ES-I3 (cell line): Measurements from ENCODE around the gene TLR3.

Experiments used
- H3K36me3 ChIP-seq: 2 replicates; pipeline ENCODE4 v1.6.1; 2013; ENCODE audit warnings: mild to moderate bottlenecking, low read length, control low read depth, moderate library complexity; ENCODE audit not compliant: insufficient read depth
- H3K4me1 ChIP-seq: 2 replicates; pipeline ENCODE4 v1.6.1; 2013; ENCODE audit warnings: mild to moderate bottlenecking, control low read depth, low read length; ENCODE audit not compliant: insufficient read depth
- H3K9ac ChIP-seq: 2 replicates; pipeline ENCODE4 v1.6.1; 2013; ENCODE audit warnings: low read depth, mild to moderate bottlenecking, low read length, moderate library complexity
- H3K9me3 ChIP-seq: 2 replicates; pipeline ENCODE4 v1.6.1; 2013; ENCODE audit warnings: mild to moderate bottlenecking, low read length, moderate library complexity; ENCODE audit not compliant: control insufficient read depth, insufficient read depth

The TLR3 gene

GRCh38 chr4:186105647-186106321 is 36.8 kb downstream of the TLR3 start:
- Histone ChIP-seq H3K4me1 (no peaks in the 10 kb centered on the region), H3K36me3 (no peaks in the 10 kb centered on the region), H3K9ac (peak overlapping the region; percentile 59), H3K9me3 (no peaks in the 10 kb centered on the region)

DNA sequence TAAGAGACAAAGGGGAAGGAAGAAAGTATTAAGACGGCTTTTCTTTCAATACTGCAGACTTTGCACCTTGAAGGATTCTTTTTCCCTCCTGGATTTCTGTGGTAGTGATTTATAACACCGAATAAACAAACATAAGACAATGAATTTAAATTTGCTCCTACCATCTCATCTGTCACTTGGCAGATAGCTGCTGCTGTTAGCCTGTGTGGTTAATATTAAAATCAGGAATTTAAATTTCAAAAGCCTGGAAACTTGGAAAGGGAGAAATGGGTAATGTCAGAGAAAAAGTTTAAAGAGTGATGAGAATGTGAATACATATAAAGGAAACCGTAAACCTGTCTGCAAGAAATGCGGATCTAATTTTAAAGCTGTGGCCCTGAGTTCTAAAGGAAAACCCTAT is 39.0 kb downstream of the TLR3 start:
- H3K4me1 ChIP-seq, result no peaks in the 10 kb centered on the region
- no peak overlapping the region for H3K9ac ChIP-seq
- H3K36me3 ChIP-seq, result no peaks in the 10 kb centered on the region
- no peaks in the 10 kb centered on the region for H3K9me3 ChIP-seq

DNA sequence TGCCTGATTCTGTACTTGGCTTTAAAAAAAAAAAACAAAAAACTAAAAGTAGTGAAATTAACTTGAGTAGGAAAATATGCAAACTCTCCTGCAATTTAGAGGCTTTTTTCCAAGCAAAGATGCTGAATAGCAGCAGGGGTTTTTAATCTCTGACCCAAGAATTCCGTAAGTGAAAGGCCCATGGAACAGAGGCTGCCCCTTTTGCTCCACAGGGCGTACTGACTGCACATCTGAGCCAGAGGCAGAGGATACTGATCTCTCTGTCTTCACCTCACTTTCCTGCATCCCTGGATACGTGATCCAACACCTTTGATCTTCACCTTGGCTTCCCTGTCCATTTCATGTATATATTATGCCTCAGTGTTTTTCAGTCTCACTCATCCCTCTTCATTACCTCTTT is 39.4 kb downstream of the TLR3 start:
- H3K4me1 ChIP-seq, result no peaks in the 10 kb centered on the region
- H3K9me3 ChIP-seq, result no peaks in the 10 kb centered on the region
- H3K36me3 ChIP-seq, result no peaks in the 10 kb centered on the region
- no peak overlapping the region for H3K9ac ChIP-seq

DNA sequence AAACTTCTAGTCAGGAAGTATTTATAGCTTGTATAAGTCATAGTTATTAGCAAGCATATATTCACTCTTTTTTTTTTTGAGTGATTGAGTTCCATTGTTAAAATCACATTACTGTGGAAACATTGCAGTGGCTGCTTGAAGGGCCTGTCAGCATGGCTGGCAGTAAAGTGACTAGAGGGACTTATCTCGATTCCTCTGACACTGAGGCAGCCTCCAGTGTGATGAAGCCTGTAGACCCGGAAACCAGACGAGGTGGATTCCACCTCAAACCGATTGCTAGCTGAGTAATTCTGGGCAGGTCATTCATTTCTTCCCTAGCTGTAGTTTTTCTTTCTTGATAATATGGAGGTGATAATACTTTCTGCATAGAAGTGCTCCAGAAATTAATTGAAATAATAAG is 40.3 kb downstream of the TLR3 start:
- no peaks in the 10 kb centered on the region for H3K9me3 ChIP-seq
- no peaks in the 10 kb centered on the region for H3K36me3 ChIP-seq
- H3K9ac ChIP-seq, result no peak overlapping the region
- no peaks in the 10 kb centered on the region for H3K4me1 ChIP-seq

GRCh38 chr4:186116697-186117096 is 47.7 kb downstream of the TLR3 start:
- Histone ChIP-seq H3K36me3 (no peaks in the 10 kb centered on the region), H3K9ac (no peak overlapping the region), H3K9me3 (no peaks in the 10 kb centered on the region), H3K4me1 (no peaks in the 10 kb centered on the region)

DNA sequence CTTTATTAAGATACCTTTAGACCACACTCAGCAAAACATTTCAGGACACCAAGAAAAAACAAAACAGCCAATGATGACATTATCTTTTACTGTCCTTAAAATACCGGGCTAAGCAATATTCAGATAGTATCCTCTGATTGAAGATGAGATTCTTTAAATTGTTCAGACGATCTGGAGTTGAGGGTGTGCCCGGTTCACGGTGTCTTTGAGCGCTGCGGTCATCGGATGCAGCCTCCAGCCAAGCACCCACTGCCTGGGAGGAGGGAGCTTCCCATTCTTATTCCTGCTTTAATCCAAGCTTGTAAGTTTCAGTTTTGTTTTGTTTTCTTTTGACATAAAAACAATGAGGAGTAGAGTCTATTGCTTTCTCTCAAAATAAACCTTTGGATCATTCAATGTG is 49.6 kb downstream of the TLR3 start:
- no peaks in the 10 kb centered on the region for H3K4me1 ChIP-seq
- no peak overlapping the region for H3K9ac ChIP-seq
- no peaks in the 10 kb centered on the region for H3K36me3 ChIP-seq
- no peaks in the 10 kb centered on the region for H3K9me3 ChIP-seq

- H3K9ac ChIP-seq, result no peak overlapping the region
- H3K9me3 ChIP-seq, result no peaks in the 10 kb centered on the region
- H3K36me3 ChIP-seq, result no peaks in the 10 kb centered on the region
- no peaks in the 10 kb centered on the region for H3K4me1 ChIP-seq
Measured at GRCh38 chr4:186121057-186121456, 52.1 kb downstream of the TLR3 start.

DNA sequence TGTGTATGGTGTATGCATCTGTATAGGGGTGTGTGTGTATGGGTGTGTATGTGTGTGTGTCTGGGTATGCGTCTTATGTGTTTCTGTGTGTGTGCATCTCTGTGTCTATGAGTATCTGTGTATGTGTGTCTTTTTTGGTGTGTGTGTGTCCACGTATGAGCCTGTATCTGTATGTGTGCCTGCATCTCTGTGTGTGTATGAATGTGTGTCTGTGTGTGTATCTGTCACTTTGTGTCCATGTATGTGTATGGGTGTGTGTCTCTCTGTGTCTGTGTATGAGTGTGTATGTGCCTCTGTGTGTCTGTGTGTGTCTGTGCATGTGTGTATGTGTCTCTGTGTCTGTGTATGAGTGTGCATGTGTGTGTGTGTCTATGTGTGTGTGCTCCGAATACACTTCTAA is 59.9 kb downstream of the TLR3 start:
- Histone ChIP-seq H3K36me3 (no peaks in the 10 kb centered on the region), H3K4me1 (peaks cover 12% of the 10 kb centered on the region), H3K9ac (no peak overlapping the region), H3K9me3 (no peaks in the 10 kb centered on the region)

DNA sequence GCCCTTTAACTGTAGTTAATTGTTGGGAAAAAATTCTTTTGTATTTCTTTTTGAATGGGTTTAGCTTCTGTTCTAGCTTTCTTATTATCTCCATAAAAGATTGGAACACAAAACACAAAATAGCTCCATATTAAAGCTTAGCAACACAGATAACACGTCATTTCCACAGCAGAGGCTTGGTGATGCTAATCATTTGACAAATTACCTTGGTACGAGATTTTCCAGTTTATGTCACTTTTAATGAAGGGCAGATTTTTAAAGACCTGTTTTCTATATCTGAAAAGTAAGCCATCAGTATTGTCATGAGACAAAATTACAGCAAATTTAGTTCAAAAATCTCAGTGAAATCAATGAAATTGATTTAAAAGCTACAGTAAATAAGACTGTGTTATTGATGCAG is 63.0 kb downstream of the TLR3 start:
- no peaks in the 10 kb centered on the region for H3K9me3 ChIP-seq

GRCh38 chr4:186132577-186133242 is 63.8 kb downstream of the TLR3 start:
- Histone ChIP-seq H3K9me3 (no peaks in the 10 kb centered on the region), H3K36me3 (no peaks in the 10 kb centered on the region), H3K9ac (no peak overlapping the region), H3K4me1 (peaks cover 12% of the 10 kb centered on the region)

More for the DNA sequence above, 63.0 kb downstream of the TLR3 start:
- no peaks in the 10 kb centered on the region for H3K36me3 ChIP-seq
- no peak overlapping the region for H3K9ac ChIP-seq
- peaks cover 12% of the 10 kb centered on the region for H3K4me1 ChIP-seq

DNA sequence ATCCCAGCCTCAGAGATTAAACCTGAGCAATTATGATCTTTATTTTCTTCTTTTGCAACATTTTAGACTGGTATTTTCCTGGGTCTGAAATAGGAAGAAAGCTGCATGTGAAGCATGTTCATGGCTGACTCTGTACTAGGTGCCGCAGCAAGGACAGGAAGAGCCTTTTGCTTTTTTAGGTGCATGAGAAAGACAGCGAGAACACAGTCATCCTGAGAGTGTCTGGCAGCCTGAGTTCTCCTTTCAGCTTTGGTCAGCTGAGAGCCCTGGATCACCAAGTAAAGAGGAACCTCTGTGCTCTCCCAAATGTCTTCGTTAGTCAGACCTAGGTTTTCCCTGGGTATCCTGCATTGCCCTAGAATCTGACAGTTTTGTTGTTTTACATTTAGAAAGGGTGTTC is 65.3 kb downstream of the TLR3 start:
- Histone ChIP-seq H3K36me3 (no peaks in the 10 kb centered on the region), H3K9ac (no peak overlapping the region), H3K4me1 (peaks cover 12% of the 10 kb centered on the region), H3K9me3 (no peaks in the 10 kb centered on the region)

DNA sequence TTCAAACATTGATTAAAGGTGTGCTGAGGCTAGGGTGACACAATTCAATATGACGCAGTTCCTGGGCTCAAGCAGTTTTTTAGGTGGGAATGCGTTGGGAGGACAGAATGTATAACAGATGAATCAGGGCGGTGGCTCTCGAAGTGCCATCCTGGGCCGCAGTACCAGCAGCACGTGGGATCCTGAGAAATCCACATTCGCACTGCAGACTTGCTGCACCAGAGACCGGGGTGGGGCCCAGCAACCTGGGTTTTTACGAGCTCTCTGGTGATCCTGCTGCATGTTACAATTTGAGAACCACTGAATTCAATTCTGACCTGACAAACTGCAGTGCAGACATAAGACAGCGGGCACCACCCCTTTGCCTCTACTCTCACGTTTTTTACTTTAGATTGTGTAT is 65.9 kb downstream of the TLR3 start:
- Histone ChIP-seq H3K36me3 (no peaks in the 10 kb centered on the region), H3K9ac (no peak overlapping the region), H3K9me3 (no peaks in the 10 kb centered on the region), H3K4me1 (peaks cover 12% of the 10 kb centered on the region)

GRCh38 chr4:186137196-186137794 is 68.3 kb downstream of the TLR3 start:
- Histone ChIP-seq H3K4me1 (peaks cover 8% of the 10 kb centered on the region), H3K9me3 (no peaks in the 10 kb centered on the region), H3K36me3 (no peaks in the 10 kb centered on the region), H3K9ac (no peak overlapping the region)
